Activated CD8-positive, alpha-beta T cell treated with anti-CD3 and anti-CD28 coated beads for 36 hours (primary cell): ENCODE measurements around the gene TBC1D22A. TPM values are rescaled to one million over a fixed set of nuclear protein-coding genes. Genes with fewer than 3 reads are reported as not detected.
A peak's percentile ranks its signal among the peaks of the same experiment; 100 is the strongest.

Source experiments
- ATAC-seq: fragments of 200-7000 bp; cut with Tn5 transposase; one replicate; pipeline ENCODE4 v1.10.0; 2021; ENCODE audit warnings: mild to moderate bottlenecking, moderate library complexity
- CTCF ChIA-PET: fragments of 350-600 bp; sonication (Branson Sonifier 250); formaldehyde crosslinking; loops from one replicate; lab custom pipeline; 2021; ENCODE audit warnings: antibody characterized with exemption; lab: Charles Lee
- POLR2A ChIA-PET: fragments of 350-600 bp; sonication (Branson Sonifier 250); formaldehyde crosslinking; loops from one replicate; lab custom pipeline; 2021; ENCODE audit warnings: antibody characterized with exemption; lab: Charles Lee
- DNase-seq: peaks from one replicate; pipeline ENCODE4 v3.0.0-alpha.2; 2020
- H3K27ac Mint-ChIP-seq: one replicate; pipeline ENCODE4 v1.8.0; 2021; ENCODE audit warnings: mild to moderate bottlenecking, mixed read lengths
- H3K27me3 Mint-ChIP-seq: one replicate; pipeline ENCODE4 v1.8.0; 2021; ENCODE audit warnings: mixed read lengths
- H3K36me3 Mint-ChIP-seq: one replicate; pipeline ENCODE4 v1.8.0; 2021; ENCODE audit warnings: low read depth, mixed read lengths
- H3K4me1 Mint-ChIP-seq: one replicate; pipeline ENCODE4 v1.8.0; 2021; ENCODE audit warnings: low read depth, mixed read lengths
- H3K4me3 Mint-ChIP-seq: one replicate; pipeline ENCODE4 v1.8.0; 2021; ENCODE audit warnings: mild to moderate bottlenecking, moderate library complexity, mixed read lengths
- H3K9me3 Mint-ChIP-seq: one replicate; pipeline ENCODE4 v1.8.0; 2021; ENCODE audit warnings: mixed read lengths
- CTCF ChIP-seq: fragments of 200-600 bp; IDR thresholded peaks from one replicate; pipeline ENCODE4 v1.8.0; 2022; ENCODE audit warnings: antibody characterized with exemption, mild to moderate bottlenecking
- intact Hi-C: fragments of 100-400 bp; cut with micrococcal nuclease; formaldehyde crosslinking; loops from one replicate; pipeline ENCODE4 v1.10.0; 2022
- total RNA-seq, 2 experiments: library from RNA; stranded (reverse); gene quantifications; one replicate each; pipeline ENCODE4 v1.2.3, GENCODE V29; 2021

The TBC1D22A gene
- total RNA-seq, 2 experiments from 2014 or later: 41.0 to 42.8 TPM

- Mint-ChIP-seq H3K9me3 (no peaks in the 10 kb centered on the region), H3K4me1 (peaks cover 75% of the 10 kb centered on the region), H3K4me3 (peak overlapping the region; percentile 29), H3K27ac (peak overlapping the region; percentile 91), H3K36me3 (peaks cover 31% of the 10 kb centered on the region), H3K27me3 (no peaks in the 10 kb centered on the region)
- peak; percentile 46 for DNase-seq
- CTCF ChIA-PET: interaction anchor here (2.3 to 4.0 kb wide), 2 partner anchors 13 to 33 kb away, joined by 13 to 26 read pairs; no protein-coding TSS in a partner anchor
- no peak for TF ChIP-seq CTCF
- POLR2A ChIA-PET: interaction anchor here (1.2 kb wide), 1 partner anchor 35 kb away, joined by 3 read pairs; no protein-coding TSS in a partner anchor
- ATAC-seq: no peak
- intact Hi-C loops: no loop called here
Measured at GRCh38 chr22:46770726-46771125, 8.3 kb downstream of the TBC1D22A start.

GRCh38 chr22:46773076-46773475 is 10.6 kb downstream of the TBC1D22A start:
- intact Hi-C loops: no loop called here
- Mint-ChIP-seq H3K27me3 (no peaks in the 10 kb centered on the region), H3K9me3 (no peaks in the 10 kb centered on the region), H3K36me3 (peaks cover 32% of the 10 kb centered on the region), H3K27ac (peak overlapping the region; percentile 60), H3K4me1 (peaks cover 81% of the 10 kb centered on the region), H3K4me3 (peak overlapping the region; percentile 69)
- DNase-seq (no peak), ATAC-seq (no peak)
- ChIA-PET POLR2A (interaction anchor here (1.2 to 4.4 kb wide), 2 partner anchors 11 to 13 kb away, joined by 4 to 29 read pairs; partner anchors contain the start of gene TBC1D22A), CTCF (interaction anchor here (1.6 to 4.0 kb wide), 6 partner anchors 8 to 30 kb away, joined by 3 to 22 read pairs (median 8); partner anchors contain the start of gene TBC1D22A)
- no peak for TF ChIP-seq CTCF

GRCh38 chr22:46774253-46774979 is 12.0 kb downstream of the TBC1D22A start:
- Mint-ChIP-seq H3K27me3 (no peaks in the 10 kb centered on the region), H3K4me1 (peaks cover 73% of the 10 kb centered on the region), H3K4me3 (peak overlapping the region; percentile 69), H3K36me3 (peaks cover 30% of the 10 kb centered on the region), H3K27ac (peak overlapping the region; percentile 60), H3K9me3 (no peaks in the 10 kb centered on the region)
- DNase-seq: peak; percentile 51
- CTCF ChIA-PET: interaction anchor here (1.6 to 4.0 kb wide), 6 partner anchors 10 to 29 kb away, joined by 3 to 22 read pairs (median 8); partner anchors contain the start of gene TBC1D22A
- no peak for TF ChIP-seq CTCF
- intact Hi-C loops: no loop called here
- peak; percentile 26 for ATAC-seq
- POLR2A ChIA-PET: interaction anchor here (1.0 to 4.4 kb wide), 6 partner anchors 11 to 211 kb away, joined by 3 to 29 read pairs (median 3); partner anchors contain the start of gene TBC1D22A

- peaks cover 65% of the 10 kb centered on the region for H3K4me1 Mint-ChIP-seq
- TF ChIP-seq CTCF: no peak
- ChIA-PET POLR2A (interaction anchor here (1.2 to 4.4 kb wide), 4 partner anchors 12 to 212 kb away, joined by 3 to 29 read pairs (median 3); partner anchors contain the start of gene TBC1D22A), CTCF (interaction anchor here (0.9 to 4.0 kb wide), 9 partner anchors 11 to 28 kb away, joined by 3 to 22 read pairs (median 5); partner anchors contain the start of gene TBC1D22A)
- peaks cover 29% of the 10 kb centered on the region for H3K36me3 Mint-ChIP-seq
- DNase-seq (no peak), ATAC-seq (no peak)
- peak overlapping the region; percentile 69 for H3K4me3 Mint-ChIP-seq
- H3K27me3 Mint-ChIP-seq: no peaks in the 10 kb centered on the region
- H3K27ac Mint-ChIP-seq: peak overlapping the region; percentile 60
- intact Hi-C loops: no loop called here
- no peaks in the 10 kb centered on the region for H3K9me3 Mint-ChIP-seq
Measured at GRCh38 chr22:46774980-46775849, 12.8 kb downstream of the TBC1D22A start.
